GM18909 (cell line): ENCODE results near the gene SDK1.

Experiments
- ATAC-seq: cut with Tn5 transposase; IDR thresholded peaks from one replicate; pipeline ENCODE4 v1.9.1; 2021; ENCODE audit warnings: mild to moderate bottlenecking; ENCODE audit not compliant: unreplicated experiment, poor library complexity

The SDK1 gene

DNA sequence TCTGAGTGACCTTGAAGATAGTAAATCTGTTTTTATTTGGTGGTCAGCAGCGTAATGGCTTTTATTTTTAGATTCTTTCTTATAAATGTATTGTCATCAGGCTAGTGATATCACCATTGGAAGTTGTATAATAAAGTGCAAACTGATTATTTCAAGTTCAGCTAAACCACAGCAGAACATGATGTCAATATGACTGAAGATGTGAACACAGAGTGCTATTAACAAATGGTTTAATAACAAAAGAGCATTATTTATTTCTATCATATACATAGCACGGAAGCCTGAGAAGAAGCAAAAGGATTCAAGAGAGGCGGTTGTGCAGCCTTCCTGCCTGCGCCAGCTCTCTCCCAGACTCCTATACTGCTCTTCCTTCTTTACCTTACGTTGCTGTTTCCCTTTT, 142.7 kb downstream of the SDK1 start:
- no peak for ATAC-seq

DNA sequence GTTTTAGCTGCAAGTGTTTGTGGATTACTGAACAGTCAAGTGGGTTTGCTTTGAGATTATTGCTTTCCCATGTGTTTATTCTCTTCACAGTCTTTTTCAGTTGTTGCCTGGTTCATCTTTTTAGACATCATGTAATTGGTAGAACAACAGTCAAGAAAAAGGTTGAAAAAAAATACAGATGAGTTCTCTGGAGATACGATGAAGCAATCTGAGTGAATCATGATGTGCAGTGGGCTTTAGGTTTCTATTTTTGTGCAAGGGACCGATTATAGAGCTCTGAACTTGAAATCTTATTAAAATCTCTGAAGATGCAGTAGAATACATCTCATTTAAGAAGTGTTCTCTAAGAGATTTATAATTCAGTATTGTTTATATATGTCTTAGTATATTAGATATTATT, 145.7 kb downstream of the SDK1 start:
- no peak for ATAC-seq

DNA sequence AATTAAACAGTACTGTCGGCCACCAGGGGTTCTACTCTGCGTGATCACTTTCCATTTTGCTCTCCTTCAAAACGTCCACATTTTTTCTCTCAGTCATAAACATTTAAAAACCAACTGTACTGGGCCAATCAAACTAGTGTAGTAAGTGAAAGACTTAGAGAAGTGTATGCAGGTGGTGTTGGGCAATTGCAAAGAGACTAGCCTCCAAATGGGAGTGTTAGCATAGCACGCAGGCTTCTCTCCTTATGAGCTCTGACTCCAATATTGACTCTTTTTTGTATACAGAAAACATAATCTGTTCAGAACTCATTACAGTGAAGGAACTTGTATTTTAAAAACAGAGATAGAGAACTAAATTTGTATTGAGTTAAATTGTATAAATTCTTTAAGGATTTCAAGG, 150.6 kb downstream of the SDK1 start:
- no peak for ATAC-seq

DNA sequence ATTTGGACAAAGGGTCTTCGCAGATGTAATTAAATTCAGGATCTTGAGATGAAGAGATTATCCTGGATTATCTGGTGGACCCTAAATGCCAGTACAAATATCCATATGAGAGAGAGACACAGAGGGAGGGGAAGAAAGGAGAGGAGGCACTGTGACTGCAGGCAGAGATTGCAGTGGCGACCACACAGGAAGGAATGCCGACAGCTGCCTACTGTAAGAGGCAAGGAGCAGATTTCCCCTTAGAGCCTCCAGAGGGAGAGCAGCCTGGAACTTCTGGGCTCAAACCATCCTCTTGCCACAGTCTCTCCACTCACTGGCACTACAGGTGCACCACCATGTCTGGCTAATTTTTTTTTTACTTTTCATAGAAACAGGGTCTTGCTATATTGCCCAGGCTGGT, 152.3 kb downstream of the SDK1 start:
- ATAC-seq, result no peak

DNA sequence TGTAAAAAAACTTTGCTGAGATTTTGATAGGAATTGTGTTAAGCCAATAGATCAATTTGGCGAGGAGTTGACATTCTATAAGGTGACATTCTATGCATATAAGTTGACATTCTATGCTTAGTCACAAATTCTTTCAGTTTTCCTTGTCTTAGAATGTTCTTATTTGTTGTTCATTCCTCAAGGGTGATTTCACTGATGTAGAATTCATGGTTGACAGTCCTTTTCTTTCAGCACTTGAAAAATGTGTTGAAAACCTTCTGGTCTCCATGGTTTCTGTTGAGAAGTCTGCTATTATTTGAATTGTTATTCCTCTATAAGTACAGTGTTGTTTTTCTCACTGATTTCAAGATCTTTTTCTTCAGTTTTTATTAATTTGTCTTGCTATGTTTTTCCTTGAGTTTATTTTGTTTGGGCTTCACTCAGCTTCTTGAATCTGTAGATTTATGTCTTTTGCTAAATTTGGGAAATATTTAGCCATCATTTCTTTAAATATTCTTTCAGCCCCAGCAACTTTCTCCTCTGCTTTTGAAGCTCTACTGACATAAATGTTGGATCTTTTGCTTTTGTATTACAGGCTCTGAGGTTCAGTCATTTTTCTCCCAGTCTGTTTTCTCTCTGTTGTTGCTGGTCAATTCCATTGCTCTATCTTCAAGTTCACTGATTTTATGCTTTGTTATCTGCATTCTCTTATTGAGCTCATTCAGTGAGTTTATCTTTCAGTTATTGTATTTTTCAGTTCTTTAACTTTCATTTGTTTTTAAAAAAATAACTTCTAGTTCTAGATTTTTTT, 154.9 kb downstream of the SDK1 start:
- no peak for ATAC-seq

GRCh38 chr7:3459111-3459510, 158.1 kb downstream of the SDK1 start:
- no peak for ATAC-seq

DNA sequence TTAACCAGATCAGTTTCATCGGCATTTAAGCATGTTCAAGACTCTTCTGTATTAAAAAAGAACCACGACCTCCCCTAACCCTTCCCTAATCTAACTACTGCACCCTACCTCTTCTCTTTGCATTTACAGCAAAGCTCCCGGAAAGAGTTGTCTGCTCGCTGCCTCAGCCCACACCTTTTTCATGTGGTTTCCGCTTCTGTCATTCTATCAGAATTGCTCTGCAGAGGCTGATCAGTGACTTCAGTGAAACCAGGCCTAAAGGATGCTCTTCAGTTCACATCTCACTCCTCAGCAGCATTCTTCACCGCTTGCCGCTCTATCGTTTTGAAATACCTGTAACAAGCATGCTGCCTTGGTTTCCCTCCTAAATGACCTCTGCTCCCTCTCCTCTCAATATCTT, 160.9 kb downstream of the SDK1 start:
- ATAC-seq, result no peak

DNA sequence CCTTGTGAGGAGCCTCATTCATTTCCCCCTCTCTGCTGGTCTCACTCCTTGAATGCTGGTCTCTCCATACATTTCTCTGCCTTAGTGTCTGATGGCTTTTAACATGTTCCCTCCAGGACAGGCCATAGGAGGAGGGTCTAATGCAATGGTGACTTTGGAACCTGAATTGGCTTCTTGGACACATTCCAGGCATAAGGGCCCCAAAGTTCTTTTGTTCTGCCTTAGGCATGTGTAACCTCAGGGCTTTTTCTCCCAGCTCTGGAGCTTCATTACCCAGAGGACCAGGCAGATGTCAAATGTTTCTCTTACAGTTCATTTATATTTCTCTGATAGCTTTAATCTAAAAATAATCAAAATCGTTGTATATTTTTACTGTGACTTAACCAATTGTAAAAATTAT, 162.6 kb downstream of the SDK1 start:
- ATAC-seq, result no peak

DNA sequence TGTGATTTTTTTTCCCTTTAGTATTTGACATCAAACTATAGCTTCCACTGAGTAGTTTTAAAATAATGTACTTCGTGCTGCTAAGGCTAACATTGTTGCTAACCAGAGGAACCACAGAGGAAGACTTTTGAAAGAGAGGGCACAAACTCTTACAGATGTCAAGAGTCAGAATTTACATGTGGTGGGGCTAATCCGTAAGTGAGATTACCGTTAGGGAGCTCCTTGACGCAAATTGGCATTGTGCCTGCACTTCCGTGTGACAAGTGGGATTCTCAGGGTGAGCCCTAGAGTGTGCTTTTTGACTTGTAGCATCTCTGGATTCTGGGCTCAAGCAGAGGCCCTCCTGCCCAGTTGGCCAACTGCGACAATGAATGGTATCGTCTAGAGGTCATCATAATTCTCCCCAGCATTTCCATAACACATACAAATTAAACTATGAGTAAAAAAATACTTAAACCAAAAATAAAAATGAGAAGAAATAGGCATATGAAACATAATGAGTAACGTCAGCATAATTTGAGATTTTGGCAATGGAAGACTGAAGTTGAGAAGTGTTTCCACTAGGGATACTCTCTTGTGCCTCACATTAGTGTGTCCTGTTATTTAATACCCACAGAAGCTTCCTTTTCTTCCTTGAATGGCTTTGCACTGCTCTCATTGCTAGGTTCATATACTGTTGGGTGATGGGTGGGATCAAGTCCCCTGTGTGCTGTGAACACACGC, 164.0 kb downstream of the SDK1 start:
- ATAC-seq, result no peak

- ATAC-seq, result no peak
These were observed 165.2 kb downstream of the SDK1 start for GRCh38 chr7:3466261-3466660.

DNA sequence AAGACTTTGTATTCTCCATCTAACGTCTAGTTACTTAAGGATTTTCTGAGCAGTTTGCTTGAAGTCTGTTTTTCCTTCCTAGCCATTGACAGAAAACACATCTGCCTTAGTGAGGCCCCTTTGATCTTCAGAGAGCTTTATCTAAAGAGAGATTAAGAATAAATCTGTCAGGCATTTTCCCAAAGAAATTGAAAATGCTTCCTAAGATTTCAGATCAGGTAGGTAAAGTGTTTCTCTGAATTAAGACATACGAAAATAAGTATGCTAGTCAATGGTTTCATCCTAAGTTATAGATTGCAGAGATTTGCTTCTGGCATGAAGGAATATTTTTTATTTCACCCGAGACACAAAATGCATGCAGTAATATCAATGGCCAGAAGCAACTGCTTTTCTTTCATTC, 168.6 kb downstream of the SDK1 start:
- no peak for ATAC-seq

DNA sequence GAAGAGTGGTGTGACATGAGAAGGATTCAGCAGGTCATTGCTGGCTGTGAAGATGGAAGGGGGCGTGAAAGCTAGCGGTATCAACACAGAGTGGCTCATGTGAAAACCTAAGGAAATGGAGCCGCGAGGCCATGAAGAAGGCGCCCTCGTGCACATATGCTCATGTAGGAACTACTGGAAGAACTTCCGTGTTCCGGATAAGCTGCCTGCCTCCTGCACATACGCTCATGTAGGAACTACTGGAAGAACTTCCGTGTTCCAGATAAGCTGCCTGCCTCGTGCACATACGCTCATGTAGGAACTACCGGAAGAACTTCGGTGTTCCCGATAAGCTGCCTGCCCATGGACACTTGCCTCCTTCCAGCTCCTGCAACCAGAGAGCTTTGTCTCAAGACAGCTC, 179.1 kb downstream of the SDK1 start:
- no peak for ATAC-seq

DNA sequence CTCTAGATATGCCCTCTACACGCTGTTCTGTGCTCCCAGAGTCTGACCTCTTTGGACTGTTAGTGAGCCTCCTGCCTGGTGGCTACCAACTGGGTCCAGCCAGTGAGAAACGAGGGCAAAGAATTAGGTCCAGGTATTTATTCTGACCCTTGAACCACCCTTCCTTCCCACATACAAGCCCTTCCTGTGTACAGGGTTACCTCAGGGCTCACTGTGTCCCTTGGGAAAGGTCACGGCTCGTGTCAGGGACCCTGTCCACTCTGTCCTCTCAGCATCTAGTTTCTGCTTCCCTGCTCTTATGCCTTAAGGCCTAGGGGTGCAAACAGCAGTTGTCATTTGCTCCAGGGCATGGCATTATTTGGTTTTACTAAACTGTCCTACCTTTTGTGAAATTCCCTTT, 180.4 kb downstream of the SDK1 start:
- ATAC-seq, result no peak

DNA sequence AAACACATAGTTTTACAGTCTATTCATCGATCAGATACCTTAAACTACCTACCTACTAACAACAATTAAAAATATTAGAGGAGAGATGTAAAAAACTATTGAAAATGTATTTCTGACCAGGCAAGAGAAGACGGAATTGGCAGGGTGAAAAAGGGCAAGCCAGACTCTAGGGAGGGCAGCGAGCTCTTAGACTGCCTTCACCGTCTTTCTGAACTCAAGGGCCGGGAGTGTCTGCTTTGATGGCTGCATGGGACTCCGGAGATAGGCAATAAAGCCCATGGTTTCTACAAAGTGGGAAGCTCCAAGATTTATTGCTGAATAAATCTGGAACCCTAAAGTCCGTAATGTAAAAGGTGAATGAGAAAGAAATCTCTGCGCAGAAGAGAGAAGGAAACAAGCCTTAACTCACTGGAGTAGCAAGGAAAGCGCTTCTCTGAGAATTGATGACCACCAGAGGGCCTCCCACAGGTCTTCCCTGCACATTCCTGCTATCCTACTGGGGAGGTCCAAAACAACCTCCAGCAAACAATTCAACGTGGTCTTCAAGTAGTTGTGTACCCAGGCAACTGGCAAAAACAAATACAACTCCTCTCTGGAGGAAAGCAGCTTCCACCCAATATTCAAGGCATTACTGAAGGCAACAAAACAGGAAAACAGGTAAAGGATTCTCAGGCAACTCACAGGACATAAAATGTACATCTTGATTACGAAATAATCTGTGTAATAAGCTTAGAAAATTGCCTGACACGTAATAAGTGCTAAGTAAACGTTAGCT, 181.3 kb downstream of the SDK1 start:
- ATAC-seq, result no peak

DNA sequence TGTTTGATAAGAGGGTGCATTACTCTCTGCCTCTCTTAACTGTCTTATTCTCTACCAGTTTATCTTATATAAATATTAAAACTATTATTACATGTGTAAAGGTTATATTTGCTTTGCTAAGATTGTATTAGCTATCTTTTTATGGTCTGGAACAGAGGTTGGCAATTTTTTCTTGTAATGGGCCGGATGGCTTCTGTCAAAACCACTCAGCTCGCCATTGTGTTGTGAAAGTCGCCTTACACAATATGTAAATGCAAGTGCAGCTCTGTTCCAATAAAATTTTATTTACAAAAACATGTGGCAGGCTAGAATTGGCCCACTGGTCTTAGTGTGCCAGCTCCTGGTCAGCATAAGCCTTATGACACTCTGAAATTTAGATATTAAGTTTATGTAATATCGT, 185.8 kb downstream of the SDK1 start:
- ATAC-seq, result no peak

DNA sequence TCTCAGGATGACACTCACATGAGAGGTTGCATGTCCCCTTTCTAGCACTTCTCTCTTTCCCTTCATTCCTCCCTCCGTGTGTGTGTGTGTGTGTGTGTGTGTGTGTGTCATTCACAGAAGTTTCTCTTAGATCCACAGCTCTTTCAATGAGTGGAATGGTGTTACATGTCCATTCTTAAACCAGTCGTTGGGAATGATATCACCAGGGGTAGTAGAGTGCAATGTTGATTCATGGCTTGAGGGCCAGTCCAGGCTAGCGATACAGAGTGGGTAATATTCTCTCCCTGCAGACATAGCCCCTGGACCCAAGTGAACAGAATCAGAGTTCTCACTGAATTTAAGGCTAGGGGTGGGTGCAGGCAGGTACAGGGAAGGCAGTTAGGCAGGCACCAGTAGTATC, 187.8 kb downstream of the SDK1 start:
- ATAC-seq, result no peak

GRCh38 chr7:3493499-3493898, 192.4 kb downstream of the SDK1 start:
- ATAC-seq, result no peak

- ATAC-seq, result no peak
These were observed 193.9 kb downstream of the SDK1 start for GRCh38 chr7:3494947-3495346.

DNA sequence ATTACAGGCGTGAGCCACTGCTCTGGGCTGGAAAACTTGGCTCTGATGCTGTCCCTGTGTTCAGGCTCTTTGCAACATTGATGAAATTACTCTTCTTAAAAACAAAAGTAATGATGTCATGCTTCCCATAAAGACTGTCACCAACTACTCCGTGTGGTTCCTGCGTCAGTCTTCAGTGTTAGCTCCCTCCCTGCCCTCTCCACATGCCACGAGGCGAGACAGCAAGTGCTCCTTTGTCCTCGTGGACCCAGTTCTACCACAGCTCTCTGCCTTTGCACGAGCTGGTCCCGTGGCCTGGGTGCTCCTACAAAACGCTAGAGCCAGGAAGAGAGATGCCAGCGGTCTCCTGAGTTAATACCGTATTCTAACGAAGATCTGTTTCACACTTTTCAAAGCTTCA, 194.5 kb downstream of the SDK1 start:
- ATAC-seq, result no peak

GRCh38 chr7:3495954-3496353, 194.9 kb downstream of the SDK1 start:
- ATAC-seq, result no peak

- no peak for ATAC-seq
These were observed 196.7 kb downstream of the SDK1 start for GRCh38 chr7:3497796-3498195.
